Chondrocyte (in vitro differentiated cells): ENCODE measurements around the gene CDH7. TPM values are rescaled to one million over a fixed set of nuclear protein-coding genes. Genes with fewer than 3 reads are reported as not detected.

Experiments
- DNase-seq: peaks from one replicate; pipeline ENCODE4 v3.0.0; 2021; ENCODE audit warnings: mixed read lengths, low spot score
- H3K27ac Mint-ChIP-seq: one replicate; pipeline ENCODE4 v1.8.0; 2021; ENCODE audit warnings: mild to moderate bottlenecking, moderate library complexity, mixed read lengths; ENCODE audit not compliant: unreplicated experiment
- H3K27me3 Mint-ChIP-seq: 2 replicates; pipeline ENCODE4 v1.8.0; 2021; ENCODE audit warnings: low read depth, mixed read lengths
- H3K36me3 Mint-ChIP-seq: 2 replicates; pipeline ENCODE4 v1.8.0; 2021; ENCODE audit warnings: low read depth, mixed read lengths
- H3K4me1 Mint-ChIP-seq: 2 replicates; pipeline ENCODE4 v1.8.0; 2021; ENCODE audit warnings: low read depth, mild to moderate bottlenecking, mixed read lengths
- H3K4me3 Mint-ChIP-seq: one replicate; pipeline ENCODE4 v1.8.0; 2021; ENCODE audit warnings: mild to moderate bottlenecking, moderate library complexity, mixed read lengths; ENCODE audit not compliant: unreplicated experiment
- H3K9me3 Mint-ChIP-seq: 2 replicates; pipeline ENCODE4 v1.8.0; 2021; ENCODE audit warnings: low read depth, mixed read lengths
- CTCF ChIP-seq: fragments of 200-600 bp; sonication (generic); IDR thresholded peaks from 2 replicates; pipeline ENCODE4 v1.5.0; 2021; ENCODE audit warnings: antibody characterized with exemption, mild to moderate bottlenecking, moderate library complexity
- total RNA-seq: library from RNA; stranded (reverse); gene quantifications from 3 replicates; pipeline ENCODE4 v1.2.1, GENCODE V29; 2021

CDH7 gene
- total RNA-seq, 1 donor from 2014 or later, result not detected

GRCh38 chr18:65897292-65897691 lies 146.5 kb downstream of the CDH7 start:
- H3K4me1 Mint-ChIP-seq, result no peaks in the 10 kb centered on the region
- no peaks in the 10 kb centered on the region for H3K9me3 Mint-ChIP-seq
- H3K36me3 Mint-ChIP-seq, result no peaks in the 10 kb centered on the region
- H3K27me3 Mint-ChIP-seq, result peaks cover 13% of the 10 kb centered on the region
- no peak for DNase-seq
- no peak for TF ChIP-seq CTCF
- H3K4me3 Mint-ChIP-seq, result no peak overlapping the region
- no peak overlapping the region for H3K27ac Mint-ChIP-seq

GRCh38 chr18:65901522-65901921 lies 150.7 kb downstream of the CDH7 start:
- DNase-seq, result no peak
- Mint-ChIP-seq H3K9me3 (no peaks in the 10 kb centered on the region), H3K36me3 (no peaks in the 10 kb centered on the region), H3K27ac (no peak overlapping the region), H3K4me1 (no peaks in the 10 kb centered on the region), H3K27me3 (peaks cover 13% of the 10 kb centered on the region), H3K4me3 (no peak overlapping the region)
- no peak for TF ChIP-seq CTCF

GRCh38 chr18:65906621-65907034 lies 155.8 kb downstream of the CDH7 start:
- TF ChIP-seq CTCF, result no peak
- no peak for DNase-seq

GRCh38 chr18:65907281-65907680 lies 156.5 kb downstream of the CDH7 start:
- H3K36me3 Mint-ChIP-seq, result no peaks in the 10 kb centered on the region
- H3K27ac Mint-ChIP-seq, result no peak overlapping the region
- no peak for DNase-seq
- no peak overlapping the region for H3K4me3 Mint-ChIP-seq
- H3K9me3 Mint-ChIP-seq, result no peaks in the 10 kb centered on the region
- no peaks in the 10 kb centered on the region for H3K27me3 Mint-ChIP-seq
- H3K4me1 Mint-ChIP-seq, result no peaks in the 10 kb centered on the region
- no peak for TF ChIP-seq CTCF

More at GRCh38 chr18:65906621-65907034, 155.8 kb downstream of the CDH7 start:
- H3K4me3 Mint-ChIP-seq, result no peak overlapping the region
- H3K9me3 Mint-ChIP-seq, result no peaks in the 10 kb centered on the region
- no peaks in the 10 kb centered on the region for H3K4me1 Mint-ChIP-seq
- H3K36me3 Mint-ChIP-seq, result no peaks in the 10 kb centered on the region
- no peaks in the 10 kb centered on the region for H3K27me3 Mint-ChIP-seq
- H3K27ac Mint-ChIP-seq, result no peak overlapping the region

- H3K27ac Mint-ChIP-seq, result no peak overlapping the region
- no peak for DNase-seq
- peaks cover 20% of the 10 kb centered on the region for H3K27me3 Mint-ChIP-seq
- no peak overlapping the region for H3K4me3 Mint-ChIP-seq
- H3K36me3 Mint-ChIP-seq, result no peaks in the 10 kb centered on the region
- H3K9me3 Mint-ChIP-seq, result no peaks in the 10 kb centered on the region
- TF ChIP-seq CTCF, result no peak
- H3K4me1 Mint-ChIP-seq, result no peaks in the 10 kb centered on the region
Measured at GRCh38 chr18:65919018-65919417, 168.2 kb downstream of the CDH7 start.
